Stimulated activated CD4-positive, alpha-beta T cell treated with anti-CD3 and anti-CD28 coated beads, Interleukin-12 subunit alpha, Interleukin-12 subunit beta, amount 100 ng/mL, for 48 hours (primary cell): ENCODE results near the gene TNFSF9.
"Not testable (repeated sequence)": the region's sequence is repeated elsewhere in the genome, so short reads cannot be mapped to it uniquely, and the experiment has no call there.

Source experiments
- DNase-seq, 3 donors: peaks; one replicate each; pipeline ENCODE4 v3.0.0-alpha.2; 2020; ENCODE audit warnings: low read depth in 2 of 3, low spot score in 1 of 3

Gene TNFSF9

DNA sequence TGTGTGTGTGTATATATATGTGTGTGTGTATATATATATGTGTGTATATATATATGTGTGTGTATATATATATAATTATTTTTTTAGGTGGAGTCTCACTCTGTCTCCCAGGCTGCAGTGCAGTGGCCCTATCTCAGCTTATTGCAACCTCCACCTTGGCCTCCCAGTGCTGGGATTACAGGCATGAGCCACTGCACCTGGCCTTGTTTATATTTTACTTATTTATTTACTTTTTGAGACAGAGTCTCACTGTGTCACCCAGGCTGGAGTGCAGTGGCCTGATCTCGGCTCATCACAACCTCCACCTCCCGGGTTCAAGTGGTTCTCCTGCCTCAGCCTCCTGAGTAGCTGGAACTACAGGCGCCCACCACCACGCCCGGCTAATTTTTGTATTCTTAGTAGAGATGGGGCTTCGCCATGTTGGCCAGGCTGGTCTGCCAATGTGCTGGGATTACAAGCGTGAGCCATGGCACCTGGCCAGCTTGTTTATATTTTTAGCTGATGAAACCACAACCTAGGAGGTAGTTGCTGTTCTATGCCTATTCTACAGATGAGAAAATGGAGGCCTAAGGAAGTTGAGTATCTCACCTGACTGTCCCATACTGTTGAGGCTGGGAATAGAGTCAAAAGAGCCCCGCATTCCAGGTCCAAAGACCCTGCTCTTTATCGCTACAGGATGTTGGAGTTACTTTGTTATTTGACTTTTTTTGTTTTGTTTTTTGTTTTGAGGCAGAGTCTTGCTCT lies 22.6 kb upstream of the TNFSF9 start:
- not testable (repeated sequence) for DNase-seq

- DNase-seq, result no peak
Observed at GRCh38 chr19:6509118-6509971, 21.5 kb upstream of the TNFSF9 start.

GRCh38 chr19:6510618-6511017 lies 20.2 kb upstream of the TNFSF9 start:
- DNase-seq, result no peak

DNA sequence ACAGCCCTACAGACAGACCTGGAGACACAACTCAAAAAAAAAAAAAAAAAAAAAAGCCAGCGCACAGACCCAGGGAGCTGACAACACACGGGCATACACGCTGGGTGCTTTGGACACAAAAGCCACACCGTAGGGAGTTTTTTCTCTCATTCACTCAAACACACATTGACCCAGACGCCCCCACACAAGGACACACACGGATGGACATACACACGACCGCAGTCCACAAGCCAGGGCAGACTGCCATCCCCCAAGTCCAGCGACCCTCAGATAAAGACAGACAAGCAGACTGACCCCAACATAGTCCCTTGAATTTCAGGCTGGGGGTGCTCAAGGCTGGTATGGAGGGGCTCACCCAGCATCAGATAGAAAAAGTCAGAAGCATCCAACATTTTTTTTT lies 16.7 kb upstream of the TNFSF9 start:
- no peak for DNase-seq

DNA sequence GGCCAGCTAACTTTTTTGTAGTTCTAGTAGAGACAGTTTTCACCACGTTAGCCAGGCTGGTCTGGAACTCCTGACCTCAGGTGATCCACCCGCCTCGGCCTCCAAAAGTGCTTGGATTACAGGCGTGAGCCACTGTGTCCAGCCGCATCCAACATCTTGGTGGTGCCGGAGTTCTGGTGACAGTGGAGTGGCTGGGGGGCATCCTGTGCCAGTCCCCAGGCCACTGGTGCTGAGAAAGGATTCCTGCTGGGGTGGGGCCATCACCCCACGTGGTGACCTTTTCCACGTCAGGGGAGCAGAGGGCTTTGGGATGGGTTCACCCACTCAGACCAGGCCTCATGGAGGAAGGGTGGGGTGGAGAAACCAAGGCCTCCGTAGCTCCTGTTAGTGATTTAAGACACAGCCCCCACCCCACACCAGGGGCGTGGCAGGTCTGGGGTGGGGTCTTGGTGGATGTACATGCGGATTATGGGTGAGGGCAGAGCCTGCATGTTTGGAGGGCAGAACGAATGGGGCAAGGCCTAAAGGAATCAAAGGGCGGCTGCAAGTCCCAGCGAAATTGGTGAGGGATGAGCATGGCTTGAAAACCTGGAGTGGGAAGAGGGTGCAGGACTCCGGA lies 15.8 kb upstream of the TNFSF9 start:
- DNase-seq, result no peak

DNA sequence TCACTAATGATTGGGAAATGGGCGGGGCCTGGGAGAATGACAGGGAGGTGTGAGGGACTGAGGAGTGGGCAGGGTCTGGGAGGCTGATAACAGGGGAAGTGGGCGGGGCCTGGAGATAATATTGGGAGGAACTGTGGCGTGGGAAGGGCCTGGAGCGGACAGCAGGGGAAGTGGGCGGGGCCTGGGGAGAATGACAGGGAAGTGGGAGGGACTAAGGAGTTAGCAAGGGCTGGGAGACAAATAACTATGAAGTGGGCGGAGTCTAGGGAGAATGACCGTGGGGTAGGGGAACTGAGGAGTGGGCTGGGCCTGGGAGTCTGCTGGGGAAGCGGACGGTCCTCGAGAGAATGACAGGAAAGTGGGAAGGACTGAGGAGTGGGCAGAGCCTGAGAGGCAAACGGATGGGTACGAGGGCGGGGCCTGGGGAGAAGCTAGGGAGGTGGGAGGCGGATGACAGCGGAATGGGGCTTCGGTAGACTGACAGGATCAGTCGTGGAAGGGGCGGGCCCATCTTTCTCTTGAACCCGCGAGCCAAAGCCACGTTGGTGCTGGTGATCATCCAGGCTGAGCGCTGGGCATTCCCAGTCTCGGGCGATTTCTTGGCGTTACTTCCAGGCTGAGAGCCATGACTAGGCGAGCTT lies 14.7 kb upstream of the TNFSF9 start:
- DNase-seq, result peak; percentile 69 to 76 (median 74)

DNA sequence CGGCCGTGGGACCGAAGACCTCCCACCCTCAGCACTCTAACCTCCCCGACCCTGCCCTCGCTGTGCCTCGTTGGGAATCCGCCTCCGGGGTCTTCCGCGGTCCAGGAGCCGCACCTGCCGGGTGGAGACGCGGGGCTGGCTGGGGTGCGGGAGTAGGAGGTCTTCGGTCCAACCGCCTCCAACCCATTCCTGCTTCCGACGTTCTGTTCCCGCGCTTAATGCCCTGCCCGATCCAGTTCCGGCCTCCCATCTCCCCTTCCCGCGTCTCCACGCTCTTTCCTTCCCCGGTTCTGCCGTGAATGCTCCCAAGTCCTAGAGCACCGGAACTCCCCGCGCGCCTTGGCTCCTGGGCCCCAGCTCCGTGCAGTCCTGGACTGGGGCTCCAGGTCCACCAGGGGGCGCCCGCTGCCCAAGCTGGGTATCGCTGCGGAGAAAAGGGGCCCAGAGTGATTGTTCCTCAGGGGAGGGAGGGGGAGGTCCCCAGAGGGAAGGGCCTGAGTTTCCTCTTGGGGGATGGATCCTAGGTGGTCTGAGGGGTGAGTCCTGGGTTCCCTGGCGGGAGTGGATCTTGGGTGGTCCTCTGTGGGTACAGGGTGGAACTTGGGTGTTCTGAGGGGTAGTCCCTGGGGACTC lies 14.1 kb upstream of the TNFSF9 start:
- DNase-seq, result peak; percentile 83 to 95 (median 94)

DNA sequence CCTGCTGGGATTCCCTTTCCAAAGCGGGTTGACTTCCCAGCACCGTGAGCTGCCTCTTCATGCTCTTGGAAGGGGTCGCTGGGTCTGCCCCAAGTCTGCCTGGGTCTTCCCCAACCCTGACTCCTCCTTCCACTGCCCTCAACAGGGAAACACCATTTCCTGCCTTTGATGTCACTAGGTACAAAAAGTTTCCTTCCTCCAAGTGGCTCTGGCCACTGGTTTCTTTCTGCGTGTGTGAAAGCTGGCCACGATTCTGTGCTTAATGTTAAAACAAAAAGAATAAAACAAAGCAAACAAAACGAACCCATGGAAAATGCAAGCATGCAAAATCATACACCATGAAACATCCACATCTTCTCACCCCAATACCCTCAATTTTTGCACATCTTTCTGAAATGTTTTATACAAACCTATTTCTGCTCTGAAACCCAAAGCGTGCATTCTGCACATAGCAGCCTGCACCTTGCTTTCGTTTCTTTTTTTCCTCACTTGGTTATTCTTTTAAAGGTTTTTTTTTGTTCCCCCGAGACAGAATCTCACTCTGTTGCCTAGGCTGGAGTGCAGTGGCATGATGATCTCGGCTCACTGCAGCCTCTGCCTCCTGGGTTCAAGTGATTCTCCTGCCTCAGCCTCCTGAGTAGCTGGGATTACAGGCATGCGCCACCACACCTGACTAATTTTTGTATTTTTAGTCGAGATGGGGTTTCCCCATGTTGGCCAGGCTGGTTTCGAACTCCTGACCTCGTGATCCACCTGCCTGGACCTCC lies 12.5 kb upstream of the TNFSF9 start:
- no peak for DNase-seq

- DNase-seq, result no peak
Observed at GRCh38 chr19:6519289-6519688, 11.5 kb upstream of the TNFSF9 start.

DNA sequence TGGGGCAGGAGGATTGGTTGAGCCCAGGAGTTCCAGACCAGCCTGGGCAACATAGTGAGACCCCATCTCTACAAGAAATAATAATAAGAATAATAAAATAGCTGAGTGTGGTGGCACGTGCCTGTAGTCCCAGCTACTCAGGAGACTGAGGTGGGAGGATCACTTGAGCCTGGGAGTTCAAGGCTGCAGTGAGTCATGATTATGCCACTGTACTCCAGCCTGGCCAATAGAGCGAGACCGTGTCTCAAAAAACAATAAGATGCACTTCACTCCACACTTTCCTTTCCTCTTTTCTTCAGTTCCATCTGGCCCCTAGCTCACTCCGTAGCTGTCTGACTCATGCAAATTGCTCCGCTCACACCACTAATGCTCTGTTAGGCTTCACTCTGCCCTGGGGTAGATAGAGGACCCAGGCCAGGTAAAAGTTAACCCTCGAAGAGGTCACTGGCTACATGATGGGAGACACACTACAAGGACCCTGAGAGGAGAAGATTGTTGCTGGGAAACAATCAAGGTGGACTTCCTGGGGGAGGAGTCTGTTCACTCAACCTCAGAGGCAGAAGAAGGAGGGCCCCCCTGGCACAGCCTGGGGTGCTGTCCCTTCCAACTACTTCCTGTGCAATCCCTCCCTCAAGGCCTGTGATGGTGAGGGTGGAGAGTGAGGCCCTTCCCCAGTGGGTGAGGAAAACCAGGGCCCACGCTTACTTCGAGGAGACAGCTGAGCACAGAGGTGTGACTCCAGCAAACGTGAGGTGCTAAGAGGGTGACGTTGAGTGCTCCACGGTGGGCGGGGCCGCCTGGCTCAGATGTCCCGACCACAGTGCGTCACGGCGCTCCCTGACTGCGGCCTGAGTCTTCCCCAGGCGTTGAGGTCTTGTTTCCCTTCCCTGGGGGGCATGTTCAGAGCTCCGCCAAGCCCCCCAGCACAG lies 8.8 kb upstream of the TNFSF9 start:
- peak in 1 of 3 donors; percentile 38 for DNase-seq

DNA sequence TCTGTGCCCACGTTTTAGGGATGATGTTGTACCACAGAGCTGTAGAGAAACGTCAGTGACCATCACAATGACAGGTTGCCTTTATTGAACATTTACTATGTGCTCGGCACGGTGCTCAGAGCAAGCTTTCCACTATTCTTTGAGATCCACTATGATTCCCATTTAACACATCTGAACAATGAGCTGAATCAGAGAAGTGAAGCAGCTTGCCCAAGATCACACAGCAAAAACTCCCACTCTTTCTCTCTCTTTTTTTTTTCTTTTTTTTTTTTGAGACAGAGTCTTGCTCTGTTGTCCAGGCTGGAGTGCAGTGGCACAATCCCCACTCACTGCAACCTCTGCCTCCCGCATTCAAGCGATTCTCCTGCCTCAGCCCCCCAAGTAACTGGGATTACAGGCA lies 8.1 kb upstream of the TNFSF9 start:
- DNase-seq, result no peak

- DNase-seq, result no peak
Observed at GRCh38 chr19:6524311-6524710, 6.5 kb upstream of the TNFSF9 start.

DNA sequence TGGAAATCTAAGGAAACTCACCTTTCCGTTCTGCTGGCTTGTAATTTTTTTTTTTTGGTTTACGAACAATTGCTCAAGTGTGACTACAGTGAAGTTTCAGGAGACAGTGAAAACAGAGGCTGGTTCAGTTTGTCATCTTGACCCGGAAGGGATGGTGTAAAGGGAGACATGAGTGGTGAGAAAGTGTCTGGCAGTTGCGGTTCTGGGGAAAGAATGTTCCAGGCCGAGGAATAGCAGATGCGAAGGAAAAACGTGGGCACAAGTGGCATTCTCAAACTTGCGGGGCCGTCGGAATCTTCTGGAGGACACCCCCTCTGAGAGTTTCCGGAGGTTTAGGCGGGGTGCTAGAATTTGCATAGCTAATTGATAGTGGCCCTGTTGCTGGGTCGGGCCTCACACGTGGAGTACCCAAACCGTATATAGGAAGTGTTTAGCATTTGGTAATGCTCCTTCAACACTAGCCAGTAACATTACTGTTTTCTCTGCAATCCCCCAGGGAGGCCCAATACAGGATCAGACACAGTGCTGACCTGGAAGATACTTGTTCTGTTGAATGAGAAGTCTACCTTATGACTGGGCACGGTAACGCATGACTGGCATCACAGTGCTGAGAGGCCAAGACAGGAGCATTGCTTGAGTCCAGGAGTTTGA lies 2.8 kb upstream of the TNFSF9 start:
- no peak for DNase-seq

DNA sequence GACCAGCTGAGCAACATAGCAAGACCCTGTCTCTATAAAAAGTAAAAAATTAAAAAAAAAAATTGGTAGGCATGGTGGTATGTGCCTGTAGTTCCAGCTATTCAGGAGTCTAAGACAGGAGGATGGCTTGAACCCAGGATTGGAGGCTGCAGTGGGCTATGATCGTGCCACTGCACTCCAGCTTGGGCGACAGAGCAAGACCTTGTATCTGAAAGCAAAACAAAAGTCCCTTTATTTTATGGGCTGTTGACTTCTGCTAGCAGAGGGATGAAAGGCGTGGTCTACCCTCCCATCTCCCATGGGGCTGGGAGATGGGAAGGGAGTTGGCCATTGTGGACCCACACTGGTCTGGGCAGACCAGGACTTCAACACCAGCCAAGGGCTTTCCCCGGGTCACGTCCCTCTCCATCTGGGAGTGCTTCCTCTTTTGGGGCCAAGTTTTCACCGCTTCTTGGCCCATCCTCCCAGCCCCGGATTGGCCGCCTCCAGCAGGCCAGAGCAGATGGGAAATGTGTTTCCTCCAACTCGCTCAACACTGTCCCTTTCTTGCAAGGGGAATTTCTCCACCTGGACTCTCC lies 2.2 kb upstream of the TNFSF9 start:
- no peak for DNase-seq

DNA sequence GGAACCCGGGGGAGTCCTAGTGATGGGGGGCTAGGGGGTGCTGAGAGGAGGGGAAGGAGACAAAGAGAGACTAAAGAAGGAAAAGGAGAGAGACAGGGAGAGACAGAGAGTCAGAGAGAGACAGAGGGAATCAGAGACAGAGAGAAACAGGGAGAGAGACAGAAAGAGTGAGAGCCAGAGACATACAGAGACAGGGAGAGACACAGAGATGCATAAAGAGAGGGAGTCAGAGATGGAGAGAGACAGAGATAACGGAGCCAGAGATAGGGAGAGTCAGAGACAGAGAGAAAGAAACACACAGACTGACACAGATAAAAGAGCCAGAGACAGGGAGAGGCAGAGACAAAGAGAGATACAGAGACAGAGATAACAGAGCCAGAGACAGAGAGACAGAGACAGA lies 1.5 kb upstream of the TNFSF9 start:
- no peak for DNase-seq

DNA sequence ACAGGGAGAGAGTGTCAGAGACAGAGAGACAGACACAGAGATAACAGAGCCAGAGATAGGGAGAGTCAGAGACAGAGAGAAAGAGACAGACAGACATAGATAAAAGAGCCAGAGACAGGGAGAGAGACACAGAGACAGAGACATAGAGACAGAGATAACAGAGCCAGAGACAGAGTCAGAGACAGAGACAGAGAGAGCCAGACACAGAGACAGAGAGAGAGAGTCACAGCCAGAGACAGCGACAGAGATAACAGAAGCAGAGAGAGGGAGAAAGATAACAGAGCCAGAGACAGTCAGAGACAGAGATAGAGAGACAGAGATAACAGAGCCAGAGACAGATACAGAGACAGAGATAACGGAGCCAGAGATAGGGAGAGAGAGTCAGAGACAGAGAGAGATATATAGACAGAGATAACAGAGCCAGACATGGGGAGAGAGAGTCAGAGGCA lies 865 bp upstream of the TNFSF9 start:
- no peak for DNase-seq

DNA sequence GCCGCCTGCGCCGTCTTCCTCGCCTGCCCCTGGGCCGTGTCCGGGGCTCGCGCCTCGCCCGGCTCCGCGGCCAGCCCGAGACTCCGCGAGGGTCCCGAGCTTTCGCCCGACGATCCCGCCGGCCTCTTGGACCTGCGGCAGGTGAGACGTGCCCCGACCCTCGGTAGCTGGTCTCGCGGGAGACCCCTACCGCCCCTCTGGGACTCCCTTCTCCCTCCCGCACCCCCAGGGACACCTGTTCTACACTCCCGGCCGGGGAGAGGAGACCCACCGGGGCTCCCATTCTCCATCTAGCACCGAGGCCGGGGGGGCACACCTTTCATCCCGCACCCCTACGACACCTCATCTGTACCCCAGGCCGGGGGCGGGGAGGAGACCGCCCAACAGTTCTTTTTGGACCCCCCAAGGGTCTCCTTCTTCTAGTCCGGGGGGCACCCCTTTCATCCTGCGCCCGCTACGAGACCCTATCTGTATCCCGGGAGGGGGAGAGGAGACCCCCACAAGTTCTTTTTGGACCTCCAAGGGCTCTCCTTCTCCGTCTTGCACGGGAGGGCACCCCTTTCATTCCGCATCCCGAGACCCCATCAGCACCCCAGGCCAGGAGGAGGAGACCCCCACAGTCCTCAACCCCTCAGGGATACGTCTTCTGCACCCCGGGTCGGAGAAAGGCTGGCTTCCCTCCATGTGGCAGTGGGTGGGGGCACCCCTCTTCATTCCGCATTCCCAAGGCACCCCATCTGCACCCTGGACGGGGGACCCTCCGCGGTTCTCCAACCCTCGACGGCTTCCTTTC lies 533 bp downstream of the TNFSF9 start:
- no peak for DNase-seq

DNA sequence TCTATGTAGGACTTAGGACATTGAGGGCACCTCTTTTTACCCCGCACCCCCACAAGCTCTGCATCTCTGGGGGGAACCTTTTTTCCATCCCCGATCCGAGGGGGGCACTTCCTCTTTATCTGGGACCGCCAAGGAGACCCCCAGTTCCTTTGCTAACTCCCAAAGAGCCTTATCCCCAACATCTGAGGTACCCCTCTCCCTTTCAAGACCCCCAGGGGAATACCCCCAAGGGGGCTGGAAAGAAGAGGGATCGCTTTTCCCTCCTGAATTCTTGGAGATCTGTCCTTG lies 1.1 kb downstream of the TNFSF9 start:
- no peak for DNase-seq
